Astrocyte (in vitro differentiated cells and primary cell): Measurements from ENCODE around the gene EVL. TPM values are rescaled to one million over a fixed set of nuclear protein-coding genes. Genes with fewer than 3 reads are reported as not detected.
A peak's percentile ranks its signal among the peaks of the same experiment; 100 is the strongest.

Source experiments
- DNase-seq: peaks from one replicate; pipeline ENCODE4 v3.0.0-alpha.2; 2010; ENCODE audit warnings: low read depth
- FAIRE-seq: peaks from 2 replicates; lab custom pipeline; 2011; peaks lifted over from hg19 to GRCh38; lab: Jason Lieb, UNC
- H2AFZ ChIP-seq: 2 replicates; pipeline ENCODE4 v1.6.0; 2012; ENCODE audit warnings: low read depth, low read length, inconsistent platforms
- H3K27ac ChIP-seq: 2 replicates; pipeline ENCODE4 v1.5.1; 2011; ENCODE audit warnings: low read depth, low read length, inconsistent platforms
- H3K27me3 ChIP-seq: 2 replicates; pipeline ENCODE4 v1.6.0; 2011; ENCODE audit warnings: low read length, inconsistent platforms; ENCODE audit not compliant: insufficient read depth
- H3K36me3 ChIP-seq: 2 replicates; pipeline ENCODE4 v1.5.1; 2011; ENCODE audit warnings: low read length, inconsistent platforms; ENCODE audit not compliant: insufficient read depth
- H3K4me1 ChIP-seq: 2 replicates; pipeline ENCODE4 v1.5.1; 2011; ENCODE audit warnings: low read length, inconsistent platforms; ENCODE audit not compliant: insufficient read depth
- H3K4me2 ChIP-seq: 2 replicates; pipeline ENCODE4 v1.6.0; 2012; ENCODE audit warnings: low read length, inconsistent platforms
- H3K4me3 ChIP-seq: 2 replicates; pipeline ENCODE4 v1.5.1; 2011; ENCODE audit warnings: low read depth, mild to moderate bottlenecking, low read length, inconsistent platforms; ENCODE audit not compliant: insufficient read depth
- H3K79me2 ChIP-seq: 2 replicates; pipeline ENCODE4 v1.6.0; 2012; ENCODE audit warnings: mild to moderate bottlenecking, low read length, inconsistent platforms; ENCODE audit not compliant: insufficient read depth
- H3K9ac ChIP-seq: 2 replicates; pipeline ENCODE4 v1.6.0; 2012; ENCODE audit warnings: mild to moderate bottlenecking, low read length, inconsistent platforms
- H3K9me3 ChIP-seq: 2 replicates; pipeline ENCODE4 v1.5.1; 2012; ENCODE audit warnings: low read depth, mild to moderate bottlenecking, low read length, inconsistent platforms; ENCODE audit not compliant: insufficient read depth
- H4K20me1 ChIP-seq: 2 replicates; pipeline ENCODE4 v1.6.0; 2012; ENCODE audit warnings: low read length, inconsistent platforms; ENCODE audit not compliant: insufficient read depth
- H3K27ac Mint-ChIP-seq: one replicate; pipeline ENCODE4 v1.8.0; 2021; ENCODE audit warnings: mild to moderate bottlenecking, mixed read lengths; ENCODE audit not compliant: unreplicated experiment
- H3K27me3 Mint-ChIP-seq: one replicate; pipeline ENCODE4 v1.8.0; 2021; ENCODE audit warnings: low read depth, mixed read lengths; ENCODE audit not compliant: unreplicated experiment
- H3K36me3 Mint-ChIP-seq: one replicate; pipeline ENCODE4 v1.8.0; 2021; ENCODE audit warnings: low read depth, mixed read lengths; ENCODE audit not compliant: unreplicated experiment
- H3K4me1 Mint-ChIP-seq: one replicate; pipeline ENCODE4 v1.8.0; 2021; ENCODE audit warnings: low read depth, mixed read lengths; ENCODE audit not compliant: unreplicated experiment
- H3K4me3 Mint-ChIP-seq: one replicate; pipeline ENCODE4 v1.8.0; 2021; ENCODE audit warnings: mild to moderate bottlenecking, moderate library complexity, mixed read lengths; ENCODE audit not compliant: unreplicated experiment
- H3K9me3 Mint-ChIP-seq: one replicate; pipeline ENCODE4 v1.8.0; 2021; ENCODE audit warnings: mild to moderate bottlenecking, mixed read lengths; ENCODE audit not compliant: unreplicated experiment
- EZH2 ChIP-seq: IDR thresholded peaks from 2 replicates; pipeline ENCODE4 v1.6.1; 2012; ENCODE audit warnings: mild to moderate bottlenecking, low read length, inconsistent platforms; ENCODE audit not compliant: insufficient read depth
- total RNA-seq: library from RNA; stranded (reverse); gene quantifications from 2 replicates; pipeline ENCODE4 v1.2.1, GENCODE V29; 2021
- TF ChIP-seq, protein P1 (sequence below): IDR thresholded peaks from 2 replicates; pipeline ENCODE4 v1.5.1; 2011; ENCODE audit warnings: low read depth, mild to moderate bottlenecking, inconsistent platforms, low read length, moderate library complexity; ENCODE audit not compliant: insufficient read depth

The EVL gene
- total RNA-seq, 1 donor from 2014 or later, result 48.9 TPM

DNA sequence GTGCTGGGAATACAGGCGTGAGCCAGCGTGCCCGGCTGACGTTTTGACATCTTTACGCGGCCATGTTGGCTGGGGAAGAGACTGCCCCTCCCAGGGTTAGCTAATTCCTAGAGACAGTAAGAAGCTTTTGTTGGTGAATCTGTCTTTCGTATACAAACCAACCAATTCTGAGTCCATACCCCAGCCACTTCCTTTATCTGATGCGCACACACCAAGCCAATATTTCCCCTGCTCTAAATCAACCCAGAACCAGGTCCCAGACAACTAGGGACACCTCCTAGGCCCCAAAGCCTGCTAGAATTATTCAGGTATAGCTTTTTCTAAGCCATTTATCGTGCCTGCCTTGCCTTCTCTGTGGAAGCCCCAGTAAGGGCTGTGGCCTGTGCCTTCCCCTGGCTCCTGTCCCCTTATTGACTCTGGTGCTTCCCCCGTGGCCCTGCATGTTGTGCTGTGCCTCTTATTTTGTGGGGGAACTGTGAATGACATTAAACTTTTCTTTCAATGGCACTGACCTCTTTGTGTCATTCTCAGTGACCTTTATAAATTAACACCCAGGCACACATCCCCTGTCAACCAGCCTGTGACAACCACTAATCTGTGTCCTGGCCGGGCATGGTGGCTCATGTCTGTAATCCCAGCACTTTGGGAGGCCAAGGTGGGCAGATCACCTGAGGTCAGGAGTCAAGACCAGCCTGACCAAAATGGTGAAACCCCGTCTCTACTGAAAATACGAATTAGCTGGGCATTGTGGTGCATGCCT, 10.7 kb upstream of the EVL start:
- DNase-seq (no peak), FAIRE-seq (no peak)
- Histone ChIP-seq H3K27me3 (no peaks in the 10 kb centered on the region), H2AFZ (no peak overlapping the region), H3K9ac (no peak overlapping the region), H3K4me1 (no peaks in the 10 kb centered on the region), H3K9me3 (no peaks in the 10 kb centered on the region), H4K20me1 (peaks cover 65% of the 10 kb centered on the region), H3K79me2 (peaks cover 49% of the 10 kb centered on the region), H3K4me3 (no peak overlapping the region), H3K27ac (no peak overlapping the region), H3K4me2 (no peak overlapping the region), H3K36me3 (no peaks in the 10 kb centered on the region)
- H3K4me1 Mint-ChIP-seq, result peaks cover 6% of the 10 kb centered on the region
- H3K36me3 Mint-ChIP-seq, result no peaks in the 10 kb centered on the region
- no peaks in the 10 kb centered on the region for H3K27me3 Mint-ChIP-seq
- H3K27ac Mint-ChIP-seq, result peak overlapping the region; percentile 26
- H3K4me3 Mint-ChIP-seq, result no peak overlapping the region
- TF ChIP-seq EZH2, result no peak
- TF ChIP-seq, protein P1, sequence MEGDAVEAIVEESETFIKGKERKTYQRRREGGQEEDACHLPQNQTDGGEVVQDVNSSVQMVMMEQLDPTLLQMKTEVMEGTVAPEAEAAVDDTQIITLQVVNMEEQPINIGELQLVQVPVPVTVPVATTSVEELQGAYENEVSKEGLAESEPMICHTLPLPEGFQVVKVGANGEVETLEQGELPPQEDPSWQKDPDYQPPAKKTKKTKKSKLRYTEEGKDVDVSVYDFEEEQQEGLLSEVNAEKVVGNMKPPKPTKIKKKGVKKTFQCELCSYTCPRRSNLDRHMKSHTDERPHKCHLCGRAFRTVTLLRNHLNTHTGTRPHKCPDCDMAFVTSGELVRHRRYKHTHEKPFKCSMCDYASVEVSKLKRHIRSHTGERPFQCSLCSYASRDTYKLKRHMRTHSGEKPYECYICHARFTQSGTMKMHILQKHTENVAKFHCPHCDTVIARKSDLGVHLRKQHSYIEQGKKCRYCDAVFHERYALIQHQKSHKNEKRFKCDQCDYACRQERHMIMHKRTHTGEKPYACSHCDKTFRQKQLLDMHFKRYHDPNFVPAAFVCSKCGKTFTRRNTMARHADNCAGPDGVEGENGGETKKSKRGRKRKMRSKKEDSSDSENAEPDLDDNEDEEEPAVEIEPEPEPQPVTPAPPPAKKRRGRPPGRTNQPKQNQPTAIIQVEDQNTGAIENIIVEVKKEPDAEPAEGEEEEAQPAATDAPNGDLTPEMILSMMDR, result no peak
- H3K9me3 Mint-ChIP-seq, result no peaks in the 10 kb centered on the region

DNA sequence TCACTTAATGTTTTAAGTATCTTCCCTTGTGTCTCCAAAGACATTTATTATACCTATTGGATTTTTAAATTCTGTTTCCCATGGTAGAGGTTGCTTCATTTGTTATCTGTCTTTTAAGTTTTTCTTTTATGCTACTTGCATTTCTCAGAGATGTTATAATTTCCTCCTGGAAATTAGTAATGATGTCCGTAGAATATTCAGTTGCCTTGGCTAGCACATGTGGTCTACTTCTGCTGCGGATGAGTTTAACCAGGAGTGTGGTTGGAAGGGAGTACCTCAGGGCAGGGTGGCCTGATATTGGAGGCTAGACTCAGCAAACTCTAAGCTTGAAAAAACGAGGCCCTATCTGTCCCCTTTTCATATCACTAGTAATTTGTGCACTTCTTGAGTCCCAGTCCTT, 8.8 kb upstream of the EVL start:
- H3K79me2 ChIP-seq, result peaks cover 42% of the 10 kb centered on the region
- H3K4me1 ChIP-seq, result no peaks in the 10 kb centered on the region
- H3K27ac ChIP-seq, result no peak overlapping the region
- H3K36me3 ChIP-seq, result no peaks in the 10 kb centered on the region
- H3K4me3 Mint-ChIP-seq, result no peak overlapping the region
- FAIRE-seq (no peak), DNase-seq (no peak)
- H3K27me3 Mint-ChIP-seq, result no peaks in the 10 kb centered on the region
- H3K4me1 Mint-ChIP-seq, result peaks cover 2% of the 10 kb centered on the region
- TF ChIP-seq EZH2, result no peak
- TF ChIP-seq, protein P1, result no peak
- no peak overlapping the region for H3K27ac Mint-ChIP-seq
- no peaks in the 10 kb centered on the region for H3K27me3 ChIP-seq
- H3K9me3 Mint-ChIP-seq, result no peaks in the 10 kb centered on the region
- H4K20me1 ChIP-seq, result peaks cover 62% of the 10 kb centered on the region
- no peak overlapping the region for H2AFZ ChIP-seq
- no peaks in the 10 kb centered on the region for H3K36me3 Mint-ChIP-seq
- no peak overlapping the region for H3K9ac ChIP-seq
- no peak overlapping the region for H3K4me3 ChIP-seq
- H3K9me3 ChIP-seq, result no peaks in the 10 kb centered on the region
- no peak overlapping the region for H3K4me2 ChIP-seq
